ENCODE data around the gene ZC3H7A. TPM values are rescaled to one million over a fixed set of nuclear protein-coding genes. Genes with fewer than 3 reads are reported as not detected.

Gene ZC3H7A
- total and polyA plus RNA-seq, 10 of the 15 experiments (the other 5 are each of a cell fraction or from before 2014, with no cell fraction given), result 46.3 to 188 (median 68.6) TPM

GRCh38 chr16:11707679-11708197, 89.3 kb downstream of the ZC3H7A start (continued):
- TF ChIP-seq KLF5 (IDR thresholded peaks at IDR 0.05; ENCODE audit: partially characterized antibody), result no peak
- TF ChIP-seq PRDM15 (CRISPR knock-in tag; IDR thresholded peaks at IDR 0.05), result no peak
- no peak for TF ChIP-seq TCF12 (IDR thresholded peaks at IDR 0.05; ENCODE audit: low read depth, low read length)
- no peak for TF ChIP-seq JUNB (IDR thresholded peaks at IDR 0.05)

GRCh38 chr16:11706180-11706742, 90.8 kb downstream of the ZC3H7A start:
- H3K9me3 ChIP-seq (replicated peaks; ENCODE audit: control insufficient read depth, insufficient read depth, low read length), result no peaks in the 10 kb centered on the region
- BruUV-seq (replicated peaks), result no TSS peak
- H3K79me2 ChIP-seq (ENCODE audit: control insufficient read depth, insufficient read depth, low read length), result peaks cover 4% of the 10 kb centered on the region
- TF ChIP-seq PAX8 (IDR thresholded peaks at IDR 0.05) (no peak), POLR2AphosphoS5 (IDR thresholded peaks at IDR 0.05; ENCODE audit: low read length) (peak; percentile 63; the same call in 1 of the 2 replicates), POLR2A (IDR thresholded peaks at IDR 0.05; ENCODE audit: low read depth, low read length) (peak; percentile 56; the same call in 1 of the 2 replicates)
- WGBS (ENCODE audit: insufficient coverage, insufficient replicate concordance, low lambda C conversion rate, missing lambda C conversion rate), result 97% methylated on average over 5 of the region's 5 CpGs
- FAIRE-seq (no peak), ATAC-seq (peak; percentile 52), DNase-seq (ENCODE audit: low read depth, low spot score) (no peak)
- no peak overlapping the region for H3K4me3 ChIP-seq
- RAD21 ChIA-PET (ENCODE audit: unreplicated experiment), result no interaction called here
- no peak overlapping the region for H3K27ac ChIP-seq (ENCODE audit: control insufficient read depth, insufficient read depth)
- H4K20me1 ChIP-seq (ENCODE audit: control insufficient read depth, insufficient read depth), result no peaks in the 10 kb centered on the region; the same call in 1 of the 2 replicates
- H2AFZ ChIP-seq (ENCODE audit: control insufficient read depth, low read depth, low read length), result no peak overlapping the region
- peaks cover 10 to 33% of the 10 kb centered on the region in 2 experiments for H3K36me3 ChIP-seq (ENCODE audit: control insufficient read depth in 2 of 2, insufficient read depth in 2 of 2, low read length in 1 of 2)
- H3K9ac ChIP-seq (ENCODE audit: control insufficient read depth, insufficient read depth, low read length), result no peak overlapping the region
- POLR2A ChIA-PET, result interaction anchor here (0.9 to 1.1 kb wide), 4 partner anchors 8 to 38 kb away, joined by 3 to 5 read pairs (median 3); partner anchors contain the start of gene TXNDC11
- in situ Hi-C loops (cut with MboI), result no loop called here
- no peak overlapping the region for H3K4me2 ChIP-seq (ENCODE audit: control insufficient read depth, insufficient read depth)
- intact Hi-C loops (cut with micrococcal nuclease; ENCODE audit: unreplicated experiment), result no loop called here
- CTCF ChIA-PET, result interaction anchor here (1.2 to 1.7 kb wide), 3 partner anchors 9 to 310 kb away, joined by 3 to 5 read pairs (median 5); no protein-coding TSS in a partner anchor
- no peaks in the 10 kb centered on the region; the same call in 1 of the 2 replicates for H3K4me1 ChIP-seq (ENCODE audit: control insufficient read depth, insufficient read depth, low read length)
- SMC1A ChIA-PET (ENCODE audit: uncharacterized antibody, unreplicated experiment), result interaction anchor here (0.9 to 1.0 kb wide), 3 partner anchors 8 to 26 kb away, joined by 3 read pairs; no protein-coding TSS in a partner anchor
- H3K27me3 ChIP-seq (replicated peaks in 1 of 2; ENCODE audit: control insufficient read depth in 2 of 2, insufficient read depth in 2 of 2, low read length in 1 of 2), result no peaks in the 10 kb centered on the region
